Breast epithelium (tissue), 3 donors: ENCODE measurements around the gene SUGP2.

Source experiments
- POLR2A ChIP-seq: fragments of 450-650 bp; IDR thresholded peaks from one replicate; pipeline ENCODE4 v1.6.1; 2016; ENCODE audit warnings: antibody characterized with exemption, mild to moderate bottlenecking, moderate library complexity
- POLR2AphosphoS5 ChIP-seq, 3 donors: sonication (generic); formaldehyde crosslinking; IDR thresholded peaks; one replicate each; pipeline ENCODE4 v1.6.1; 2017; ENCODE audit warnings: antibody characterized with exemption in 3 of 3

- TF ChIP-seq POLR2A = no peak
- TF ChIP-seq POLR2AphosphoS5 (IDR thresholded peaks at IDR 0.05) = no peak
Measured at GRCh38 chr19:18955042-18955441, 78.3 kb downstream of the SUGP2 start.
